GM12872 (cell line): ENCODE measurements around the gene CBFA2T3.

Experiments used
- TF ChIP-seq, protein P1 (sequence below): IDR thresholded peaks from 3 replicates; pipeline ENCODE4 v1.5.1; 2011; ENCODE audit warnings: low read depth, mild to moderate bottlenecking, low read length, moderate library complexity; ENCODE audit not compliant: insufficient read depth

The CBFA2T3 gene

DNA sequence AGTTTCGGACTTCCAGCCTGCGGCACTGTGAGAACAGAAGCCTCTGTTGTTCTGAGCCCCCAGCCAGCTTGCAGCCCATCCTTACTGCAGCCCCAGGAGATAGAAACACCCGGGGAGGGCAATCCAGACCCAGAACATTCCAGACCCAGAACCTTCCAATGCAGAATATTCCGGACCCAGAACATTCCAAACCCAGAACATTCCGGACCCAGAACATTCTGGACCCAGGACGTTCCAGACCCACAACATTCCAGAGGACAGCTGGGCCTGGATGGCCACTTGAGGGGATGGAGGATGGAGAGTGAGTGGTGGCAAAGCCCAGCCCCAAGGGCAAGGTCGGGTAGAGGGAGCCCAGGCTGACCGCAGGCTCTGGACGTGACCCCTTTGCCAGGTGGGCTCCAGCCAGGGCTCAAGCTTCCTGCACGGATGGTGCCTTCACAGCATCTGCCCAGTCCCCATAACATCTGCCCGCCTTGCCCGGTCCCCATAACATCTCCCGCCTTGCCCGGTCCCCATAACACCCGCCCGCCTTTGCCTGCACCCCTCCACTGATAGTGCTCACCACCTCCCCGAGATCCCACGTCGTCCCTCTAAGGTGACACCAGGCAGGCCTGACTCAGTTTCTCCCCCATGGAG is 3.5 kb downstream of the CBFA2T3 start:
- TF ChIP-seq, protein P1, sequence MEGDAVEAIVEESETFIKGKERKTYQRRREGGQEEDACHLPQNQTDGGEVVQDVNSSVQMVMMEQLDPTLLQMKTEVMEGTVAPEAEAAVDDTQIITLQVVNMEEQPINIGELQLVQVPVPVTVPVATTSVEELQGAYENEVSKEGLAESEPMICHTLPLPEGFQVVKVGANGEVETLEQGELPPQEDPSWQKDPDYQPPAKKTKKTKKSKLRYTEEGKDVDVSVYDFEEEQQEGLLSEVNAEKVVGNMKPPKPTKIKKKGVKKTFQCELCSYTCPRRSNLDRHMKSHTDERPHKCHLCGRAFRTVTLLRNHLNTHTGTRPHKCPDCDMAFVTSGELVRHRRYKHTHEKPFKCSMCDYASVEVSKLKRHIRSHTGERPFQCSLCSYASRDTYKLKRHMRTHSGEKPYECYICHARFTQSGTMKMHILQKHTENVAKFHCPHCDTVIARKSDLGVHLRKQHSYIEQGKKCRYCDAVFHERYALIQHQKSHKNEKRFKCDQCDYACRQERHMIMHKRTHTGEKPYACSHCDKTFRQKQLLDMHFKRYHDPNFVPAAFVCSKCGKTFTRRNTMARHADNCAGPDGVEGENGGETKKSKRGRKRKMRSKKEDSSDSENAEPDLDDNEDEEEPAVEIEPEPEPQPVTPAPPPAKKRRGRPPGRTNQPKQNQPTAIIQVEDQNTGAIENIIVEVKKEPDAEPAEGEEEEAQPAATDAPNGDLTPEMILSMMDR: no peak

DNA sequence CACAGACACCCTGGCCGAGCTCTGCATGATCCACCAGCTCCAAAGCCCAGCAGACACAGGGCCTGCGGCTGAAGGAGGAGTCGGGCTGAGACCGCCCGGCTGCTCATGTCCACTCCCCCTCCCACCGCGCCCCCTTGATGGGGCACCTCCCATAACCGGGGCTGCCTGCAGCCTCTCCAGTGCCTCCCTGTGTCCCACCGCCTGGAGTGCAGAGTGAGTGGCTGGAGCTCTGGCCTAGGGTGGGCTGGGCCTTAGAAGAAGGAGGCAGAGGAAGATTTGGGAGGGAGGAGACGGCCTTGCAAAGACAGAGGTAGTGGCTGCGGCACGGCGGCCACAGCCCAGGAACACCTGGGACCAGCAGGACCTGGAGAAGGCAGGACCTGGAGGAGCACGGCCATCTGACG is 4.0 kb downstream of the CBFA2T3 start:
- TF ChIP-seq, protein P1: no peak

DNA sequence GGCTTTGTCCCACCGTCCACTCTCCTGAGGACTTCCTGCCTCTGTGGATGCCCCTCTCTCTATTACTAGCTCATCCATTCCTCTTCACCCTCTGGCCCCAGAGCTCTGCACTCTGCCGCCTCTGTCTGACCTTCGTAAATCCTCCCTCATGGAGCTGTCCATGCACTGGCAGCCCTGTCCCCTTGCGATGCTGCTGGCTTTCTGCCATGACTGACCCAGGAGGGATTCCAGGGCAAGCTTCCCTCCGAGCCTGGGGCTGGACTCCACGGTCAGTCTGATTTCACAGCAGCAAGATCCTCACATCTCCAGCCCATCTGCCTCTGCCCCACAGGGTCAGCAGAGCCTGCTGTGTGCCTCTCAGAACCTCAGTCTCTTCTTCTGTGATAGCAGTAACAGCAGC is 4.7 kb downstream of the CBFA2T3 start:
- TF ChIP-seq, protein P1: no peak

DNA sequence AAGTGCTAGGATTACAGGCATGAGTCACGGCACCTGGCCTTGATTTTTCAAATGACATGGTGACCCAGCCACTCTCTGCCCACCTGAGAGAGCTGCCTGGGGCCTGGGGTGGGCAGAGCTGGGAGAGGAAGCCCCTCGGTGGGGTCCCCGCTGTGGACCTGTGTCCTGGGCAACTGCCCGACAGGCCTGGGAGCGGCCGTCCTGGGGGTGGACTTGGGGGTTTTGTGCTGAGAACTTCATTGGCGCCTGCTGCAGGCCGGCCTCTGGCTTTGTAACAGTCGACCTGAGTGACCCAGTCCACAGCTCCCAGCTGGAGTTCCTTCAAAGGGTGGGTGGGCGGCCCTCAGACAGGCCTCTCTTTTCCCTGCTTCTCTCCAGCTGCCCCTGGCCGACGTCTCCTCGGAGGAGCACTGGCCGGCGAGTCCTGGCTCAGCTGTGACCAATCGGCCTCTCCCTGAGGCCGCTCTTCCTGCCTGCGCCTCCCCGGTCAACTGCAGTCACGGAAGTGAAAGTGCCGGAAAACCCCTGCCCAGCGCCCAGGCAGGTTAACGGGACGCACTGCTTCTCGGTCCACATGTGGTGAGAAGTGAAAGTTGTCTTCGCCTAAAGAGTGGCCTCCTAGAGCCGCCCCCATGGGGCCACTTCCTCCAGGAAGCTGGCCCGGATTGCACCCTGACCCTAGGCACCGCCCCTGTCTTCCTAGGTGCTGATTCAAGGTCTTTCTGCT is 5.5 kb downstream of the CBFA2T3 start:
- TF ChIP-seq, protein P1: no peak

DNA sequence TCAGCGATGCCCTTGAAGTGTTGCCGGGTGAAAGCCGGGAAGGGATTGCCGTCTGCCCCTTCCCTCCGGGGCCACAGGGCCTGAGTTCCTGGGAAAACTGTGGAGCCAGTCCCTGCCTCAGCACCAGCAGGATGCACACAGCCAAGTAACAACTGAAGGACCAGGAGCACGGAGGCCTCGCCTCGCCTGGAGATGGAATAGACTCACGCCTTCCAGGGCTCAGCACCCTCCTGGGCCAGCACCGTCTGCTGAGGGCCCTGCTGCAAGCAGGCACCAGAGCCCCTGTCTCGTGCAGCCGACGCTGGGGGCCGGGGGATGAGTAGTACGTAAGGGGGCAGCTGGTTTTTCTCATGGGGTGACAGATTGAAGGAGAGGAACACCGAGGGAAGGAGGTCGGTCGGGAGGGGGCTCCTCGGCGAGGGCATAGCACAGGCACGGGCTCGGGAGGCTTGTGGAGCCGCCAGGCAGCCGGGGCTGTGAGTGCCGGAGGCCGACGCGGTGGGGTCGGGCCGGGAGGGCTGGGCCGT is 6.4 kb downstream of the CBFA2T3 start:
- TF ChIP-seq, protein P1: no peak

DNA sequence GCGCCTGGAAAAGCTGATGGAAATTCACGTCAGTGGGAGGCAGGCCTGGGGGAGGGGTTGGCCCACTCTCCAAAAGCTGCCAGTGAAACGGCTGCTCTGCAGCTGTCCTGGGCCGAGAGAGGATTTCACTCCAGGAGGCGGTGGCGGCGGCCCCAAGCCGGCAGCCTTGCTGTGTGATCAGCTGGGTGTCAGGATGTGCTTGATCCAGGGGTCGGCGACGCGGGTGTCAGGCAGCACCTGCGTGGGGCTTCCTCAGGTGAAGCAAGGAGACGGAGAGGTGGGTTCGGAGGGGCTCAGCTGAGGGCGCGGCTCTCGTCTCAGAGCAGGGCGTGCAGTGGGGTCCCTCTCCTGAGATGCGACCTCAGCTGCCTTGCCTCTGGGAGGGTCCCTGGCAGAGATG is 7.0 kb downstream of the CBFA2T3 start:
- TF ChIP-seq, protein P1: no peak

DNA sequence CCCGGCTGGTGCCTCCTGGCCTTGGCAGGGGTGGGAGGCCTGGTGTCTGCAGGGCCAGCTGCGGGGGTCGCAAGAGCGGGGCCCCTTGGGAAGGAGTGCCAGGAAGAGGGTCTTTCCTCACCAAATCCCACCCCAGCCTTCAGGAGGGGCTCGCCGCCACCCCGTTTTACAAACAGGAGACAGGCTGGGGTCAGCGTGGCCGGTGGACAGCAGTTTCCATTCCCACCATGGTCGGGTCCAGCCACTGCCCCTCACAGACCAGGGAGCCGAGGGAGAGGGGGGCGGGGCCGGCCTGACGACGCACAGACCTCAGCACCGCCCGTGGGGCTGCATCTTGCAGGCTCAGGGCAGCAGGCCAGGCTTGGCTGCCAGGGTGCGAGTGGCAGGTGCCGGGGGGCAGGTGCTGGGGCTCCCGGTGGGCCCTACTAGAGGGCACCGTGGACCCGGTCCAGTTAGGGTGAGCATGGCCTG is 7.6 kb downstream of the CBFA2T3 start:
- TF ChIP-seq, protein P1: no peak
